ENCODE data around the gene CYP27A1. TPM values are rescaled to one million over a fixed set of nuclear protein-coding genes. Genes with fewer than 3 reads are reported as not detected.

The CYP27A1 gene
- total RNA-seq, 1 experiment from 2014 or later, result 20.9 TPM

DNA sequence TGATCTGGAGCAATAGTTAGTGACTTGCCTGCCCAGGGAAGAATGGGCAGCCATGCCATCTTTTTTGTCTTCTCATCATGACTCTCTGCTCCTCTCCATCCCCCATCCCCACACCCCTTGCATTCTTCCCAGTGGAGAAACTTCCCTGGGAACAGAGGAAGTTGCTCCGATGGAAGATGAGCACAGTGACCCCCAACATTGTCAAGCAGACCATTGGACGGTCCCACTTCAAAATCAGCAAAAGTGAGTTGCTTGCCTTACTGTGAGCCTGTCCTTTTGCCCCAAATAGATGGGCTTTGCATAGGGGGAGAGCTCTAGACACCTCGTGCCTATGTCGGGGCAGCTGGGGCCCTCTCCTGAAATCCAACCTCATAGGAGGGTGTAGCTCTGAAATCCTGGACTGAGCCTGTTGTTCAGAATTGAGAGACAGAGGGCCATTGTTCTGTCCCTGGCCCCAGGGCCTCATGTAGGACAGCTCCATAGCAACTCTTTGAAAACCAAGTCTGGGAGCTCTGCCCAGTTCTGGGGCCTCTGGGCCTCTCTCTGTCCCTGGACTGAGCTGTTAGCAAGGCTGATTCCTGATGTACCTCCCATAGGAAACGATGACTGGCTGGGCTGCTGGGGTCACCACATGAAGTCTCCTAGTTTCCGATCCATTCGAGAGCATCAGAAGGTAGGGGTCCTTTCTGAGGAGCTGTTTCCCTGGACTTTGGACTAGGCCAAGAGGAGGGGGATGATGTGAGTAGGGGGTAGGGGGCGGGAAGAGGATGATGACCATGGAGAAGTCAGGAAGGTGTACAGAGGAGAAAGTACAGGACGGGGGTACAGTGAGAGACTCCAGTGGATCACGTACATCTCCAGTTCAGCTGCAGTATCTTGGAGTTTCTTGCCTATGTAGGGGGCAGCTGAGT lies 36.1 kb upstream of the CYP27A1 start:
- no TSS peak for BruUV-seq (replicated peaks)
- peaks cover 55% of the 10 kb centered on the region for H3K36me3 Mint-ChIP-seq (ENCODE audit: insufficient read depth, unreplicated experiment)
- peaks cover 6% of the 10 kb centered on the region for H3K36me3 ChIP-seq (ENCODE audit: control insufficient read depth, insufficient read depth, low read length)

DNA sequence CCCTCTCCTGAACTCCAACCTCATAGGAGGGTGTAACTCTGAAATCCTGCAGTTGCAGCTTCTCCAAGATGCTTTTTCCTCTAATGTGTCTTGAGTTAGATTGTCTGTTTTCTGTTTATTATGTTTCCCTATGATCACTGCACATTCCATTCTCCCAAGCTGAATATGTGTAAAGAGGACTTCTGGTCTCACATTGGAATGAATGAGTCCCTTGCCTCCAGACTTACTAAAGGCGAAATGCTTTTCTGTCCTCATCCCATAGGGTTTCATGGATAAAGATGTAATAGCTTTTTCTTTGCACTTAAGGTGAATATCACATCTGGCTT lies 35.5 kb upstream of the CYP27A1 start:
- Histone ChIP-seq H3K9me3 (no peaks in the 10 kb centered on the region), H3K27me3 (replicated peaks; ENCODE audit: control insufficient read depth, insufficient read depth, low read length) (no peaks in the 10 kb centered on the region), H3K36me3 (ENCODE audit: control insufficient read depth, insufficient read depth, low read length) (peaks cover 6% of the 10 kb centered on the region), H3K4me1 (no peaks in the 10 kb centered on the region), H3K4me3 (ENCODE audit: low read depth, low read length) (no peak overlapping the region)
- no peak overlapping the region for H3K27ac Mint-ChIP-seq (ENCODE audit: unreplicated experiment)
- peaks cover 59% of the 10 kb centered on the region for H3K36me3 Mint-ChIP-seq (ENCODE audit: insufficient read depth, unreplicated experiment)
- no peak overlapping the region for H3K4me3 Mint-ChIP-seq (ENCODE audit: unreplicated experiment)
- BruUV-seq (replicated peaks), result no TSS peak
- H3K4me1 Mint-ChIP-seq (ENCODE audit: low read depth, unreplicated experiment), result no peaks in the 10 kb centered on the region
- TF ChIP-seq CTCF (IDR thresholded peaks at IDR 0.05; ENCODE audit: insufficient read depth in 1 of 2, low read depth in 1 of 2, low read length in 1 of 2, severe bottlenecking in 1 of 2, unreplicated experiment in 1 of 2), result no peak
- CTCF ChIA-PET, result no interaction called here
- POLR2A ChIA-PET, result no interaction called here
- H3K9me3 Mint-ChIP-seq (ENCODE audit: unreplicated experiment), result no peaks in the 10 kb centered on the region
- no peak for DNase-seq
- intact Hi-C loops (cut with micrococcal nuclease; ENCODE audit: unreplicated experiment), result no loop called here
- H3K27me3 Mint-ChIP-seq (ENCODE audit: insufficient read depth, unreplicated experiment), result no peaks in the 10 kb centered on the region

More for the DNA sequence above, 36.1 kb upstream of the CYP27A1 start:
- Mint-ChIP-seq H3K9me3 (ENCODE audit: unreplicated experiment) (no peaks in the 10 kb centered on the region), H3K4me3 (ENCODE audit: unreplicated experiment) (no peak overlapping the region), H3K27me3 (ENCODE audit: insufficient read depth, unreplicated experiment) (no peaks in the 10 kb centered on the region), H3K4me1 (ENCODE audit: low read depth, unreplicated experiment) (no peaks in the 10 kb centered on the region), H3K27ac (ENCODE audit: unreplicated experiment) (peak overlapping the region; percentile 38)
- DNase-seq, result no peak
- H3K9me3 ChIP-seq, result no peaks in the 10 kb centered on the region
- no peaks in the 10 kb centered on the region for H3K4me1 ChIP-seq
- H3K4me3 ChIP-seq (ENCODE audit: low read depth, low read length), result no peak overlapping the region
- ChIA-PET CTCF (no interaction called here), POLR2A (no interaction called here)
- intact Hi-C loops (cut with micrococcal nuclease; ENCODE audit: unreplicated experiment), result no loop called here
- TF ChIP-seq CTCF (IDR thresholded peaks at IDR 0.05; ENCODE audit: insufficient read depth in 1 of 2, low read depth in 1 of 2, low read length in 1 of 2, severe bottlenecking in 1 of 2, unreplicated experiment in 1 of 2), result no peak
- no peaks in the 10 kb centered on the region for H3K27me3 ChIP-seq (replicated peaks; ENCODE audit: control insufficient read depth, insufficient read depth, low read length)

- TF ChIP-seq CTCF (IDR thresholded peaks at IDR 0.05; ENCODE audit: insufficient read depth in 1 of 2, low read depth in 1 of 2, low read length in 1 of 2, severe bottlenecking in 1 of 2, unreplicated experiment in 1 of 2), result no peak
- Mint-ChIP-seq H3K36me3 (ENCODE audit: insufficient read depth, unreplicated experiment) (peaks cover 64% of the 10 kb centered on the region), H3K4me3 (ENCODE audit: unreplicated experiment) (no peak overlapping the region), H3K27ac (ENCODE audit: unreplicated experiment) (no peak overlapping the region), H3K9me3 (ENCODE audit: unreplicated experiment) (no peaks in the 10 kb centered on the region), H3K27me3 (ENCODE audit: insufficient read depth, unreplicated experiment) (no peaks in the 10 kb centered on the region), H3K4me1 (ENCODE audit: low read depth, unreplicated experiment) (no peaks in the 10 kb centered on the region)
- H3K36me3 ChIP-seq (ENCODE audit: control insufficient read depth, insufficient read depth, low read length), result peaks cover 6% of the 10 kb centered on the region
- H3K9me3 ChIP-seq, result no peaks in the 10 kb centered on the region
- no peaks in the 10 kb centered on the region for H3K4me1 ChIP-seq
- no peak for DNase-seq
- intact Hi-C loops (cut with micrococcal nuclease; ENCODE audit: unreplicated experiment), result no loop called here
- POLR2A ChIA-PET, result no interaction called here
- CTCF ChIA-PET, result no interaction called here
- H3K4me3 ChIP-seq (ENCODE audit: low read depth, low read length), result no peak overlapping the region
- BruUV-seq (replicated peaks), result no TSS peak
- H3K27me3 ChIP-seq (replicated peaks; ENCODE audit: control insufficient read depth, insufficient read depth, low read length), result no peaks in the 10 kb centered on the region
These were observed 35.0 kb upstream of the CYP27A1 start for GRCh38 chr2:218746960-218747359.

Data from Caco-2 (cell line).